Measurements from ENCODE around the gene SLC37A1.

The SLC37A1 gene

GRCh38 chr21:42514883-42515228 is 1.2 kb downstream of the SLC37A1 start:
- no peak for FAIRE-seq
- no peak for DNase-seq (ENCODE audit: insufficient read length, low spot score)
- TF ChIP-seq, protein P1, sequence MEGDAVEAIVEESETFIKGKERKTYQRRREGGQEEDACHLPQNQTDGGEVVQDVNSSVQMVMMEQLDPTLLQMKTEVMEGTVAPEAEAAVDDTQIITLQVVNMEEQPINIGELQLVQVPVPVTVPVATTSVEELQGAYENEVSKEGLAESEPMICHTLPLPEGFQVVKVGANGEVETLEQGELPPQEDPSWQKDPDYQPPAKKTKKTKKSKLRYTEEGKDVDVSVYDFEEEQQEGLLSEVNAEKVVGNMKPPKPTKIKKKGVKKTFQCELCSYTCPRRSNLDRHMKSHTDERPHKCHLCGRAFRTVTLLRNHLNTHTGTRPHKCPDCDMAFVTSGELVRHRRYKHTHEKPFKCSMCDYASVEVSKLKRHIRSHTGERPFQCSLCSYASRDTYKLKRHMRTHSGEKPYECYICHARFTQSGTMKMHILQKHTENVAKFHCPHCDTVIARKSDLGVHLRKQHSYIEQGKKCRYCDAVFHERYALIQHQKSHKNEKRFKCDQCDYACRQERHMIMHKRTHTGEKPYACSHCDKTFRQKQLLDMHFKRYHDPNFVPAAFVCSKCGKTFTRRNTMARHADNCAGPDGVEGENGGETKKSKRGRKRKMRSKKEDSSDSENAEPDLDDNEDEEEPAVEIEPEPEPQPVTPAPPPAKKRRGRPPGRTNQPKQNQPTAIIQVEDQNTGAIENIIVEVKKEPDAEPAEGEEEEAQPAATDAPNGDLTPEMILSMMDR (IDR thresholded peaks at IDR 0.05; ENCODE audit: insufficient read depth, missing control alignments), result no peak

DNA sequence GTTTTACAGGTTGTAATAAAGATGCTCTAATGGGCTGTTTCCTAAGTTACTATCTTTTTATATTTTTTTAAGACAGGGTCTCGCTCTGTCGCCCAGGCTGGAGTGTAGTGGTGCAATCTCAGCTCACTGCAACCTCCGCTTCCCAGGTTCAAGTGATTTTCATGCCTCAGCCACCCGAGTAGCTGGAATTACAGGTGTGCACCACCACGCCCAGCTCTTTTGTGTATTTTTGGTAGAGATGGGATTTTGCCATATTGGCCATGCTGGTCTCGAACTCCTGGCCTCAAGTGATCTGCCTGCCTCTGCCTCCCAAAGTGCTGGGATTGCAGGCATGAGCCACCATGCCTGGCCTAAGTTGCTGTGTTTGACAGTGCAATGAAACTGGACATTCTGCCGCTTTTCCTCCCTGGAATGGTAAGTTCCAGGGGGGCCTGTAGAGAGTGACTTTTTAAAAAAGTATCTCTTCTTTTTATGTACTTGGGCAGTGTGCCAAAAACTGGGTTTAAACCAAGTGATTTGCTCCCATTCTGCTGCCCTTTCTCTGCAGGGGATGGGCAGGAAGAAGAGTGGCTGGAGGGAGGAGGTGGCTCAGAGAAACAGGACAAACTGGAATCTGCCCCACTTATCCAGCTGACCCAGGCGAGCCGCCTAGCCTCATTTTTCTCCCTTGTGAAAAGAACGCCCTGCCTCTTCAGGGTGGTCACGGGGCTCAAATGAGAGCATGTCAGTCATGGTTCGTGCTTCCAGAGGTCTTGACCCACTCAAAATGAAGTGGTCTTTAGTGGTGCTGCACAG is 2.3 kb downstream of the SLC37A1 start:
- no peak for DNase-seq (ENCODE audit: insufficient read length, low spot score)
- FAIRE-seq, result no peak
- TF ChIP-seq, protein P1 (IDR thresholded peaks at IDR 0.05; ENCODE audit: insufficient read depth, missing control alignments), result no peak

DNA sequence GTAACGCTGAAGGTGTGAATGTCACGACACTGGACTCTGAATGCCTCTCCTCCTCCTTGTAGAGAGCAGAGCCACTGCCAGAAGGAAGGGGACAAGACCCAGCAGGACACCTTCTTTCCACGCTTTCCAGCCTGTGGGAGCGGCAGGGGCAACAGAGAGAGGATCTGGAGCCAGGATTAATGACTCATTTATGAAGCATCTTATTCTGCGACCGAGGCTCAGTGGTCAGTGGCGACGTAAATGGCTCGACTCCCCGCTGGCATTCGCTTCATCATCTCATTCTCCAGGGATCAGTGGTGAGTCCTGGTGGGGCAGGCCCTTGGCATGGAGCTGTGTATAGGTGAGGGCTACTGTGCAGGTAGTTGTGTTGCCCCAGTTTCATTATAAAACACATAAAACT is 4.6 kb downstream of the SLC37A1 start:
- TF ChIP-seq, protein P1 (IDR thresholded peaks at IDR 0.05; ENCODE audit: insufficient read depth, missing control alignments), result no peak
- DNase-seq (ENCODE audit: insufficient read length, low spot score) (no peak), FAIRE-seq (no peak)

DNA sequence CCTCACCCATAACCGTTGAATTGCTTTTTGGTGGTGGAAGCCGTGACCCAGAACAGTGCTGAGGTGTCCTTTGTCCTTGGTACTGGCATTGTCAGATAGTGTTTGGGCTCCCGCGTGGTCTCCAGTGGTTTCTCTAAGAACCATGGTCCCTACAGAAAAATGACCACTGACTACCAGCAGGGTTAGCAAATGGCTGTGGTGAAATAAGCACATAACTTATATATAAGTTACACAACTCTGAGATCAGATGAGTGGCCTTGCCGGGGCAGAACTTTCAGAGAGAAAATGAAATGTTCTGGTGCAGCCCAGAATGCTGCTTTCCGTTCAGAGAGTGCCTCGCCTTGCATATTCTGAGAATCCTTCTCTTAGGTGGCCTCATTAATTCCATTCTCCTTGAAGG is 5.0 kb downstream of the SLC37A1 start:
- TF ChIP-seq, protein P1 (IDR thresholded peaks at IDR 0.05; ENCODE audit: insufficient read depth, missing control alignments), result no peak
- FAIRE-seq, result no peak
- DNase-seq (ENCODE audit: insufficient read length, low spot score), result no peak

- DNase-seq (ENCODE audit: insufficient read length, low spot score), result no peak
- TF ChIP-seq, protein P1 (IDR thresholded peaks at IDR 0.05; ENCODE audit: insufficient read depth, missing control alignments), result peak; percentile 49
- no peak for FAIRE-seq
Measured at GRCh38 chr21:42520628-42521253, 7.1 kb downstream of the SLC37A1 start.

DNA sequence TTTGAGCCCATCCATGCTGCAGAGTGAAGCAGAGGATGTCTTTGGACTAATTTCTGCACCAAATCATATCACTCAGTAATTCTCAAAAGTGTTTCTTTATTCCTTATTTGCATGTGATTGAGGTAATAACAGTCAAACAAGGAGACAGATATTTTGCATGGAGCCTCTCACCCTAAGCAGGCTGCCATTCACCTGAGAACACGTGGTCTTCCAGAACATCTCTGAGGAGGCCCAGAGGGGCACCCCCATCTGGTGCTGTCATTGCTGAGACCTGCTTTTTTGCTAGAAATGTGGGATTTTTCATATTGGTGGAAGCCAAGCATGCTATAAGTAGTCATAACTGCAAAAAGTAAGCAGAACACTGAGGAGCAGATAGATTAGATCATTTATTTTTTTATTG is 7.7 kb downstream of the SLC37A1 start:
- no peak for FAIRE-seq
- TF ChIP-seq, protein P1 (IDR thresholded peaks at IDR 0.05; ENCODE audit: insufficient read depth, missing control alignments), result no peak
- DNase-seq (ENCODE audit: insufficient read length, low spot score), result no peak

GRCh38 chr21:42521805-42522204 is 8.2 kb downstream of the SLC37A1 start:
- DNase-seq (ENCODE audit: insufficient read length, low spot score), result no peak
- TF ChIP-seq, protein P1 (IDR thresholded peaks at IDR 0.05; ENCODE audit: insufficient read depth, missing control alignments), result no peak
- FAIRE-seq, result no peak

Data from D721Med (cell line).